GM12878 (cell line): ENCODE results near the gene CTCFL. TPM values are rescaled to one million over a fixed set of nuclear protein-coding genes. Genes with fewer than 3 reads are reported as not detected.

Experiments
- ATAC-seq: fragments of 200-7000 bp; cut with Tn5 transposase; 3 replicates; pipeline ENCODE4 v1.9.1; 2020; ENCODE audit warnings: mild to moderate bottlenecking, moderate library complexity
- BruUV-seq: library from RNA; stranded (reverse); fragments of 400-500 nt; replicated peaks from 2 replicates; lab custom pipeline; 2021; lab: Mats Ljungman, UMichigan
- CTCF ChIA-PET: fragments of 300-600 bp; sonication (Branson Sonifier 250); formaldehyde crosslinking; extraction: SDS; loops from one replicate; lab custom pipeline; 2021; ENCODE audit warnings: inconsistent platforms; lab: Yijun Ruan, JAX
- POLR2A ChIA-PET: fragments of 350-600 bp; formaldehyde crosslinking; extraction: SDS; loops from one replicate; lab custom pipeline; 2021; ENCODE audit warnings: inconsistent platforms; lab: Charles Lee
- RAD21 ChIA-PET: fragments of 300-600 bp; sonication (Branson Sonifier 250); formaldehyde crosslinking; loops from one replicate; lab custom pipeline; 2023; ENCODE audit warnings: antibody characterized with exemption; ENCODE audit not compliant: unreplicated experiment; lab: Charles Lee
- SMC1A ChIA-PET: fragments of 300-600 bp; sonication (Branson Sonifier 250); formaldehyde crosslinking; loops from one replicate; lab custom pipeline; 2023; ENCODE audit not compliant: unreplicated experiment, uncharacterized antibody; lab: Charles Lee
- DNase-seq: peaks from one replicate; pipeline ENCODE4 v3.0.0-alpha.2; 2011; ENCODE audit warnings: low read depth, low spot score
- FAIRE-seq: peaks from 3 replicates; lab custom pipeline; 2011; peaks lifted over from hg19 to GRCh38; lab: Jason Lieb, UNC
- H2AFZ ChIP-seq: 2 replicates; pipeline ENCODE4 v1.6.0; 2011; ENCODE audit warnings: low read depth, low read length, control low read depth; ENCODE audit not compliant: control insufficient read depth
- H3K27ac ChIP-seq: 2 replicates; pipeline ENCODE4 v1.5.1; 2011; ENCODE audit warnings: control low read depth; ENCODE audit not compliant: control insufficient read depth, insufficient read depth
- H3K27me3 ChIP-seq, 2 experiments: replicated peaks in 1 of 2; 2 replicates each; pipeline versions ENCODE4 v1.6.0 to v1.6.1; 2011; ENCODE audit warnings: low read length in 1 of 2; ENCODE audit not compliant: control insufficient read depth in 2 of 2, insufficient read depth in 2 of 2
- H3K36me3 ChIP-seq, 2 experiments: 2 replicates each; pipeline ENCODE4 v1.5.1; 2011; ENCODE audit warnings: low read length in 1 of 2; ENCODE audit not compliant: control insufficient read depth in 2 of 2, insufficient read depth in 2 of 2
- H3K4me1 ChIP-seq: 2 replicates; pipeline ENCODE4 v1.6.1; 2011; ENCODE audit warnings: mild to moderate bottlenecking, low read length, moderate library complexity, mixed read lengths; ENCODE audit not compliant: control insufficient read depth, insufficient read depth
- H3K4me2 ChIP-seq: 2 replicates; pipeline ENCODE4 v1.6.0; 2011; ENCODE audit warnings: control low read depth; ENCODE audit not compliant: control insufficient read depth, insufficient read depth
- H3K4me3 ChIP-seq: fragments of 200-600 bp; sonication (generic); 2 replicates; pipeline ENCODE4 v1.5.1; 2016
- H3K79me2 ChIP-seq: 2 replicates; pipeline ENCODE4 v1.6.0; 2011; ENCODE audit warnings: low read length; ENCODE audit not compliant: control insufficient read depth, insufficient read depth
- H3K9ac ChIP-seq: 2 replicates; pipeline ENCODE4 v1.8.0; 2011; ENCODE audit warnings: low read length, control low read depth, mixed read lengths; ENCODE audit not compliant: control insufficient read depth, insufficient read depth
- H3K9me3 ChIP-seq: replicated peaks from 3 replicates; pipeline ENCODE4 v1.5.1; 2011; ENCODE audit warnings: mild to moderate bottlenecking, low read length; ENCODE audit not compliant: control insufficient read depth, insufficient read depth
- H4K20me1 ChIP-seq: 2 replicates; pipeline ENCODE4 v1.6.0; 2011; ENCODE audit not compliant: control insufficient read depth, insufficient read depth
- BCL11A ChIP-seq: IDR thresholded peaks from 2 replicates; pipeline ENCODE4 v1.6.1; 2011; ENCODE audit warnings: low read depth, low read length
- CHD2 ChIP-seq: IDR thresholded peaks from 2 replicates; pipeline ENCODE4 v1.6.1; 2011; ENCODE audit warnings: low read depth, low read length, improper control_type of control experiment, borderline replicate concordance
- NFYB ChIP-seq: IDR thresholded peaks from 2 replicates; pipeline ENCODE4 v1.6.1; 2011; ENCODE audit warnings: low read depth, mild to moderate bottlenecking, low read length, improper control_type of control experiment, moderate library complexity; ENCODE audit not compliant: insufficient read depth
- SMARCA5 ChIP-seq: fragments of 450-650 bp; IDR thresholded peaks from 2 replicates; pipeline ENCODE4 v1.6.1; 2017; ENCODE audit warnings: mild to moderate bottlenecking
- SP1 ChIP-seq: IDR thresholded peaks from one replicate; pipeline ENCODE4 v1.6.1; 2011; ENCODE audit warnings: low read depth, low read length
- WGBS: methylation state at CpG from one replicate; pipeline ENCODE4 v1.1.6; 2016; ENCODE audit warnings: low lambda C conversion rate; ENCODE audit not compliant: insufficient replicate concordance, insufficient coverage; ENCODE audit errors: missing lambda C conversion rate; 5-methylcytosine and 5-hydroxymethylcytosine counted together
- in situ Hi-C: fragments of 300-500 bp; cut with MboI; formaldehyde crosslinking; loops from 9 replicates; pipeline ENCODE4 v1.14.3; 2018; ENCODE audit warnings: mixed read lengths
- intact Hi-C: fragments of 100-400 bp; cut with micrococcal nuclease; formaldehyde crosslinking; loops from one replicate; pipeline ENCODE4 v1.14.2; 2022; ENCODE audit not compliant: unreplicated experiment
- polyA plus RNA-seq, 11 experiments: library from polyadenylated mRNA; depleted of rRNA in 4 of 11; unstranded in 6 of 11; stranded (reverse) in 5 of 11; fragments of >200 nt; fragmentation: Nextera tagmentation in 4 of 11; fragmentation: Illumina TruSeq in 1 of 11; extraction: Ambion mirVana in 4 of 11; extraction: Trizol in 1 of 11; gene quantifications; 1 replicate in 1 of 11; 2 replicates in 10 of 11; pipeline versions ENCODE4 v1.2.1 to v1.2.3, GENCODE V29; 2011 to 2016; ENCODE audit warnings: inconsistent platforms in 2 of 11, missing spikeins in 2 of 11, low read depth in 1 of 11
- total RNA-seq, 4 experiments: library from RNA; depleted of rRNA in 3 of 4; stranded (reverse); fragments of >200 nt in 3 of 4; fragmentation: Illumina TruSeq in 1 of 4; extraction: Trizol in 1 of 4; gene quantifications; 2 replicates each; pipeline versions ENCODE4 v1.2.1 to v1.2.3, GENCODE V29; 2013 to 2021
- TF ChIP-seq, protein P1 (sequence below): IDR thresholded peaks from 2 replicates; pipeline ENCODE4 v1.6.1; 2012; ENCODE audit warnings: low read depth, low read length, improper control_type of control experiment
- TF ChIP-seq, protein P2 (sequence below): IDR thresholded peaks from 2 replicates; pipeline ENCODE4 v1.6.1; 2012; ENCODE audit warnings: low read length, inconsistent platforms

The CTCFL gene
- total and polyA plus RNA-seq, 10 of the 15 experiments (the other 5 are each of a cell fraction or from before 2014, with no cell fraction given), result 0.06 to 0.20 (median 0.11) TPM; not detected in 4

DNA sequence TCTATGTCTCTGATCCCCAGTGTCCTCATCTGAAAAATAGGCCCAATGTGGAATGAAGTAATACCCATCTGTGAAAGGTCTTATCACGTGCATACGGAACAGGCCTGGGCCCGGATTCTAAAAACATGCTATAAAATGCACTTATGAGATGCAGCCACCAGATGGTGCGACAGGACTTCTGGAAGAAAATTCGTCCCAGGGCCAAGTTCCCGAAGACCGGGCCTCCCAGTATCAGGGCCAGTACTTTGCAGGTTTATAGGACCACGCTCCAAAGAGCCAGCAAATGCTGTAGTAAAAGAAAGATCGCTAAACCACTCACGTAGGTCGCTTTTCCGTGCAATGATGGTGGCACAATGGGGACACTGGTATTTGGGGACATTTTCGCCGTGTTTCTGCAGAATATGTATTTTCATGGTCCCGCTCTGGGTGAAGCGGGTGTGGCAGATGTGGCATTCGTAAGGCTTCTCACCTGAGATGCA is 10.6 kb downstream of the CTCFL start (continued):
- TF ChIP-seq, protein P1, sequence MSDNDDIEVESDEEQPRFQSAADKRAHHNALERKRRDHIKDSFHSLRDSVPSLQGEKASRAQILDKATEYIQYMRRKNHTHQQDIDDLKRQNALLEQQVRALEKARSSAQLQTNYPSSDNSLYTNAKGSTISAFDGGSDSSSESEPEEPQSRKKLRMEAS, result no peak
- no peak for TF ChIP-seq SMARCA5
- TF ChIP-seq CHD2, result no peak

DNA sequence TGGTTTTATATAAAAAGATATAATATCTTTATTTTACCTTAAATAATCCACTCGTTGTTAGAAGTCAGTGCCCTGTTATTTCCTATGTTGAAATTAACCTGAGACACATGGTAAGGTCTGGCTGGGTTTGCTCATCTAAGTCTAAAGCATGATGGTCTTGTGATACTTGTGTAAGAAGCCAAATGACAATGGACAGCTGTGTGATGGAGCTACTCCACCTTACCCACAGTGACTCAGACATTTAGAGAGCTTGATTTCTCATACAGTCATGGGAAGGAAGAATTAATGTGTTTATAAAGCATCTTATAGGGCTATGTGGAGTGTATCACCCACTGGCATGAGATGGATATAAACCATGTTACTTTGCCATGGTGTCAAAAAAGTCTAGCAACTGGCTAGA is 11.7 kb downstream of the CTCFL start:
- WGBS, result 35% methylated on average over 1 of the region's 1 CpG
- intact Hi-C loops, result loop anchor here (5.0 kb wide), 1 partner anchor 699 kb away; no protein-coding TSS in a partner anchor
- RAD21 ChIA-PET, result interaction anchor here (1.0 kb wide), 1 partner anchor 14 kb away, joined by 3 read pairs; no protein-coding TSS in a partner anchor
- in situ Hi-C loops, result loop anchor here (5.0 kb wide), 1 partner anchor 79 kb away; no protein-coding TSS in a partner anchor
- TF ChIP-seq BCL11A, result no peak
- no peak for TF ChIP-seq NFYB
- TF ChIP-seq, protein P2, sequence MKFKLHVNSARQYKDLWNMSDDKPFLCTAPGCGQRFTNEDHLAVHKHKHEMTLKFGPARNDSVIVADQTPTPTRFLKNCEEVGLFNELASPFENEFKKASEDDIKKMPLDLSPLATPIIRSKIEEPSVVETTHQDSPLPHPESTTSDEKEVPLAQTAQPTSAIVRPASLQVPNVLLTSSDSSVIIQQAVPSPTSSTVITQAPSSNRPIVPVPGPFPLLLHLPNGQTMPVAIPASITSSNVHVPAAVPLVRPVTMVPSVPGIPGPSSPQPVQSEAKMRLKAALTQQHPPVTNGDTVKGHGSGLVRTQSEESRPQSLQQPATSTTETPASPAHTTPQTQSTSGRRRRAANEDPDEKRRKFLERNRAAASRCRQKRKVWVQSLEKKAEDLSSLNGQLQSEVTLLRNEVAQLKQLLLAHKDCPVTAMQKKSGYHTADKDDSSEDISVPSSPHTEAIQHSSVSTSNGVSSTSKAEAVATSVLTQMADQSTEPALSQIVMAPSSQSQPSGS, result no peak
- TF ChIP-seq SP1, result no peak
- Histone ChIP-seq H3K4me2 (no peak overlapping the region), H3K36me3 (no peaks in the 10 kb centered on the region), H3K4me1 (no peaks in the 10 kb centered on the region), H4K20me1 (no peaks in the 10 kb centered on the region), H3K79me2 (no peaks in the 10 kb centered on the region), H3K27ac (no peak overlapping the region), H3K27me3 (no peaks in the 10 kb centered on the region), H2AFZ (no peak overlapping the region), H3K9ac (no peak overlapping the region), H3K9me3 (no peaks in the 10 kb centered on the region), H3K4me3 (no peak overlapping the region)
- ATAC-seq (no peak), DNase-seq (no peak), FAIRE-seq (no peak)
- CTCF ChIA-PET, result interaction anchor here (1.7 to 2.7 kb wide), 2 partner anchors 10 to 14 kb away, joined by 5 to 17 read pairs; no protein-coding TSS in a partner anchor
- BruUV-seq, result no TSS peak
- SMC1A ChIA-PET, result interaction anchor here (0.6 to 1.5 kb wide), 3 partner anchors 8 to 28 kb away, joined by 3 to 5 read pairs (median 3); no protein-coding TSS in a partner anchor
- POLR2A ChIA-PET, result no interaction called here
